ENCODE measurements around the gene ATP9B.
"Not testable (repeated sequence)": the region's sequence is repeated elsewhere in the genome, so short reads cannot be mapped to it uniquely, and the experiment has no call there.

Gene ATP9B

GRCh38 chr18:79069717-79070151 lies 540 bp downstream of the ATP9B start:
- Histone ChIP-seq H3K27ac (ENCODE audit: low read depth, low read length) (peak overlapping the region; percentile 92), H3K9me3 (ENCODE audit: control insufficient read depth in 1 of 2, low read length in 2 of 2) (no peaks in the 10 kb centered on the region), H3K27me3 (ENCODE audit: control insufficient read depth in 1 of 2, insufficient read depth in 2 of 2, low read length in 2 of 2) (no peaks in the 10 kb centered on the region), H3K4me3 (ENCODE audit: low read depth in 1 of 2, low read length in 2 of 2) (peak overlapping the region; percentile 79 to 82), H3K9ac (ENCODE audit: low read depth in 1 of 2, low read length in 2 of 2) (peak overlapping the region; percentile 82 to 87), H3K36me3 (ENCODE audit: control insufficient read depth in 1 of 2, insufficient read depth in 2 of 2, low read length in 2 of 2) (no peaks in the 10 kb centered on the region), H3K4me1 (ENCODE audit: control insufficient read depth in 1 of 2, insufficient read depth in 2 of 2, low read length in 2 of 2) (peaks cover 10 to 12% of the 10 kb centered on the region in 2 donors)

DNA sequence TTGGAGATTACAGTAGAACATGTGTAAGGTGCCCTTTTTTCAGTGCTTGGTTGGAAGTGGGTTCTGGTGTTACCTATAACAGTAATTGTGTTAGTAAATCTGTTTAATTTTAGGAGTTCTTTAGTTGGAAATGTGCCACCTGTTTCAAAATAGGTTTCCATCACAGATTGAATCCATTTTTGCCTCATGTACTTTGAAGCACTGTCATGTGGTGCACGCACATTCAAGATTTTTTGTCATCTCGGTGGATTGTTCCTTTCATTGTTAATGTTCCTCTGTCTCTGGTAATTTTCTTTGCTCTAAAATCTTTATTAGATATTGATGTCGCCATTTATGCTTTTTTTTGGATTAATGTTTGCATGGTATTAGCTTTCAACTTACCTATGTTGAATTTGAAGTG lies 1.3 kb downstream of the ATP9B start:
- no peak overlapping the region for H3K27ac ChIP-seq (ENCODE audit: low read depth, low read length)

DNA sequence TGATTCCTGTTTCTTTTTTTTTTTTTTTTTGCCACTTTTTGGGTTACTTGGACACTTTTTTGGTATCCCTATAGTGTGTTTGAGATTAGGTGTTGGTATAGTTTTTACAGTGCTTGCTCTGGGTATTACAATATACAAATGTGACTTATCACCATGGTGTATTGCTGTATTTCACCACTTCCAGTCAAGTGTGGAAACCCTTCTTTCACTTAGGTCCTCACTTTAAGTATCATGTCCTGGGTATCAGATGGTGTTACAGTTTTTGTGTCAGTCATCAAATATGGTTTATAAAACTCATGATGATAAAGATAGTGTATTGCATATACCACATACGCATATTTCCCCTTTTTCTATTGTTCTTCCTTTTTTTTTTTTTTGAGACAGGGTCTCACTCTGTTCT lies 1.8 kb downstream of the ATP9B start:
- peaks cover 10 to 12% of the 10 kb centered on the region in 2 donors for H3K4me1 ChIP-seq (ENCODE audit: control insufficient read depth in 1 of 2, insufficient read depth in 2 of 2, low read length in 2 of 2)
- H3K36me3 ChIP-seq (ENCODE audit: control insufficient read depth in 1 of 2, insufficient read depth in 2 of 2, low read length in 2 of 2): no peaks in the 10 kb centered on the region
- no peak overlapping the region for H3K9ac ChIP-seq (ENCODE audit: low read depth in 1 of 2, low read length in 2 of 2)
- no peaks in the 10 kb centered on the region for H3K9me3 ChIP-seq (ENCODE audit: control insufficient read depth in 1 of 2, low read length in 2 of 2)
- H3K4me3 ChIP-seq (ENCODE audit: low read depth in 1 of 2, low read length in 2 of 2): no peak overlapping the region
- H3K27ac ChIP-seq (ENCODE audit: low read depth, low read length): no peak overlapping the region
- H3K27me3 ChIP-seq (ENCODE audit: control insufficient read depth in 1 of 2, insufficient read depth in 2 of 2, low read length in 2 of 2): no peaks in the 10 kb centered on the region

More for the DNA sequence above, 1.3 kb downstream of the ATP9B start:
- Histone ChIP-seq H3K4me1 (ENCODE audit: control insufficient read depth in 1 of 2, insufficient read depth in 2 of 2, low read length in 2 of 2) (peaks cover 10 to 12% of the 10 kb centered on the region in 2 donors), H3K9ac (ENCODE audit: low read depth in 1 of 2, low read length in 2 of 2) (peak overlapping the region in 1 of 2 donors; percentile 82), H3K27me3 (ENCODE audit: control insufficient read depth in 1 of 2, insufficient read depth in 2 of 2, low read length in 2 of 2) (no peaks in the 10 kb centered on the region), H3K36me3 (ENCODE audit: control insufficient read depth in 1 of 2, insufficient read depth in 2 of 2, low read length in 2 of 2) (no peaks in the 10 kb centered on the region), H3K4me3 (ENCODE audit: low read depth in 1 of 2, low read length in 2 of 2) (peak overlapping the region; percentile 79 to 82), H3K9me3 (ENCODE audit: control insufficient read depth in 1 of 2, low read length in 2 of 2) (no peaks in the 10 kb centered on the region)

DNA sequence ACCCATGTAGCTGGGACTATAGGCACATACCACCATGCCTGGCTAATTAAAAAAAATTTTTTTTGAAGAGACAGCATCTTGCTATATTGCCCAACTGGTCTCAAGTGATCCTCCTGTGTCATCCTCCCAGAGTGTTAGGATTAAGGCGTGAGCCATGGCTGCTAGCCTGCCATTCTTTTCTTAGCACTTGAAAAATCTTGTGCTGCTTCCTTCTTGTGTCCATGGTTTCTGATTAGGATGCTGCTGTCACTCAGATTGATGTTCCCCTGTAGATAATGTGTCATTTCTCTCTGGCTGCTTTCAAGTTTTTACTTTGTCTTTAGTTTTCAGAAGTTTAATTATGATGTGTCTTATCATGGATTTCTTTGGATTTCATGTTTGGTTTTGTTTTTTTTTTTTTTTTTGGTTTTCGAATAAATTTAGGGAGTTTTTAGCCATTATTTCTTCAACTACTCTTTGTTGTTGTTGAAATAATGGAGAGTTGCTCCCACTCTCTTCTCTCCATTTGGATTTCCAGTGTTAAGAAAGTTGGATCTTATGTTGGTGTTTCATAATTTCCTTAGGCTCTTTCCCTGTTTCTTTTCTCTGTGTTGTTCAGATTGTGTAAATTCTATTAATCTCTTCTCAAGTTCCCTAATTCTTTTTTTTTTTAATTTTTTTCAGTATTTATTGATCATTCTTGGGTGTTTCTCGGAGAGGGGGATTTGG lies 2.5 kb downstream of the ATP9B start:
- H3K4me1 ChIP-seq (ENCODE audit: control insufficient read depth in 1 of 2, insufficient read depth in 2 of 2, low read length in 2 of 2): peaks cover 10 to 12% of the 10 kb centered on the region in 2 donors
- no peaks in the 10 kb centered on the region for H3K9me3 ChIP-seq (ENCODE audit: control insufficient read depth in 1 of 2, low read length in 2 of 2)
- H3K36me3 ChIP-seq (ENCODE audit: control insufficient read depth in 1 of 2, insufficient read depth in 2 of 2, low read length in 2 of 2): no peaks in the 10 kb centered on the region
- no peaks in the 10 kb centered on the region for H3K27me3 ChIP-seq (ENCODE audit: control insufficient read depth in 1 of 2, insufficient read depth in 2 of 2, low read length in 2 of 2)
- H3K4me3 ChIP-seq (ENCODE audit: low read depth in 1 of 2, low read length in 2 of 2): no peak overlapping the region
- no peak overlapping the region for H3K27ac ChIP-seq (ENCODE audit: low read depth, low read length)
- no peak overlapping the region for H3K9ac ChIP-seq (ENCODE audit: low read depth in 1 of 2, low read length in 2 of 2)

- not testable (repeated sequence) for H3K4me3 ChIP-seq (ENCODE audit: low read depth in 1 of 2, low read length in 2 of 2); H3K9me3 ChIP-seq (ENCODE audit: control insufficient read depth in 1 of 2, low read length in 2 of 2); H3K27me3 ChIP-seq (ENCODE audit: control insufficient read depth in 1 of 2, insufficient read depth in 2 of 2, low read length in 2 of 2); H3K9ac ChIP-seq (ENCODE audit: low read depth in 1 of 2, low read length in 2 of 2); H3K36me3 ChIP-seq (ENCODE audit: control insufficient read depth in 1 of 2, insufficient read depth in 2 of 2, low read length in 2 of 2); H3K27ac ChIP-seq (ENCODE audit: low read depth, low read length)
- peaks cover 10 to 12% of the 10 kb centered on the region in 2 donors for H3K4me1 ChIP-seq (ENCODE audit: control insufficient read depth in 1 of 2, insufficient read depth in 2 of 2, low read length in 2 of 2)
Measured at GRCh38 chr18:79072655-79073054, 3.5 kb downstream of the ATP9B start.

DNA sequence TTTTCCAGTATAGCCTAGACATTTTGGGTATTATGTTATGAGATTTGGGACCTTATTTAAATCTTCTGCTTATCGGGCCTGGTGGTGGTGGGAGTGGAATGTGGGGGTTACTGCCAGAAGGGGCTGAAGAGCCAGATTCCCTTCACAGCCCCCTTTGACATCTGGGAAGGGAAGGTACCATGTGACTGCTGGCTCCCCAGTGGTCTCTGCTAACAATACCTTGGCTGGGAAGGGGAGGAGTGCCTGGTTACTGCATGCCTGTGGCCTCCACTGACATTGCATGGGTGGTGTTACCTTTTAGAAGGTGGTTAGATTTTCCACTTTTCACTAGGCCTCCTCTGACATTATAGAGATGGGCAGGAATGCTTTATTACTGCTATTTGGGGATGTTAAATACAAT lies 8.0 kb downstream of the ATP9B start:
- peaks cover 0 to 9% of the 10 kb centered on the region in 2 donors for H3K36me3 ChIP-seq (ENCODE audit: control insufficient read depth in 1 of 2, insufficient read depth in 2 of 2, low read length in 2 of 2)
- no peaks in the 10 kb centered on the region for H3K27me3 ChIP-seq (ENCODE audit: control insufficient read depth in 1 of 2, insufficient read depth in 2 of 2, low read length in 2 of 2)
- H3K27ac ChIP-seq (ENCODE audit: low read depth, low read length): no peak overlapping the region
- H3K9ac ChIP-seq (ENCODE audit: low read depth in 1 of 2, low read length in 2 of 2): no peak overlapping the region
- H3K4me3 ChIP-seq (ENCODE audit: low read depth in 1 of 2, low read length in 2 of 2): no peak overlapping the region
- no peaks in the 10 kb centered on the region for H3K9me3 ChIP-seq (ENCODE audit: control insufficient read depth in 1 of 2, low read length in 2 of 2)
- H3K4me1 ChIP-seq (ENCODE audit: control insufficient read depth in 1 of 2, insufficient read depth in 2 of 2, low read length in 2 of 2): no peaks in the 10 kb centered on the region

GRCh38 chr18:79078791-79079190 lies 9.6 kb downstream of the ATP9B start:
- H3K9me3 ChIP-seq (ENCODE audit: control insufficient read depth in 1 of 2, low read length in 2 of 2); H3K27ac ChIP-seq (ENCODE audit: low read depth, low read length); H3K27me3 ChIP-seq (ENCODE audit: control insufficient read depth in 1 of 2, insufficient read depth in 2 of 2, low read length in 2 of 2); H3K4me1 ChIP-seq (ENCODE audit: control insufficient read depth in 1 of 2, insufficient read depth in 2 of 2, low read length in 2 of 2); H3K9ac ChIP-seq (ENCODE audit: low read depth in 1 of 2, low read length in 2 of 2); H3K4me3 ChIP-seq (ENCODE audit: low read depth in 1 of 2, low read length in 2 of 2): not testable (repeated sequence)
- H3K36me3 ChIP-seq (ENCODE audit: control insufficient read depth in 1 of 2, insufficient read depth in 2 of 2, low read length in 2 of 2): peaks cover 0 to 16% of the 10 kb centered on the region in 2 donors

GRCh38 chr18:79092874-79093273 lies 23.7 kb downstream of the ATP9B start:
- peaks cover 0 to 5% of the 10 kb centered on the region in 2 donors for H3K9me3 ChIP-seq (ENCODE audit: control insufficient read depth in 1 of 2, low read length in 2 of 2)
- H3K36me3 ChIP-seq (ENCODE audit: control insufficient read depth in 1 of 2, insufficient read depth in 2 of 2, low read length in 2 of 2): no peaks in the 10 kb centered on the region
- H3K4me1 ChIP-seq (ENCODE audit: control insufficient read depth in 1 of 2, insufficient read depth in 2 of 2, low read length in 2 of 2): no peaks in the 10 kb centered on the region
- H3K4me3 ChIP-seq (ENCODE audit: low read depth in 1 of 2, low read length in 2 of 2): no peak overlapping the region
- no peak overlapping the region for H3K27ac ChIP-seq (ENCODE audit: low read depth, low read length)
- H3K27me3 ChIP-seq (ENCODE audit: control insufficient read depth in 1 of 2, insufficient read depth in 2 of 2, low read length in 2 of 2): no peaks in the 10 kb centered on the region
- no peak overlapping the region for H3K9ac ChIP-seq (ENCODE audit: low read depth in 1 of 2, low read length in 2 of 2)

DNA sequence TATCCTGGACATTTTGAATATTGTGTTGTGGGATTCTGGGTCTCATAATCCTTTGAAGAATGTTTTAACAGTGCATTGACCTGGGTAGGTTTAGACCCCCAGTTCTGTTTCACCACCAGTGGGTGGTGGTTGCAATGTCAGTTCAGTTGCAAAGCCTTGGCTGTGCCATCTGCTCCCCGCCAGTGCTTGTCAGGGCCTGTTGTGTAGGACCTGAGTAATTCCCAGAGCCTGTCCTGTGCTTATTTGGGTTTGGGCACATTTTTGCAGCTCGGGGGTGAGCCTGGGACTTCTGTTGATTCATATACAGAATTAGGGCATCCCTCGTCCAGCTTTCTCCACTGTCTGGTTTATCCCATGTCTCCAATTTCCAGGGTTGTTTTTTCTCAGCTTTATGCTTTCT lies 24.8 kb downstream of the ATP9B start:
- Histone ChIP-seq H3K36me3 (ENCODE audit: control insufficient read depth in 1 of 2, insufficient read depth in 2 of 2, low read length in 2 of 2) (peaks cover 0 to 5% of the 10 kb centered on the region in 2 donors), H3K9ac (ENCODE audit: low read depth in 1 of 2, low read length in 2 of 2) (no peak overlapping the region), H3K27ac (ENCODE audit: low read depth, low read length) (no peak overlapping the region), H3K4me3 (ENCODE audit: low read depth in 1 of 2, low read length in 2 of 2) (no peak overlapping the region), H3K9me3 (ENCODE audit: control insufficient read depth in 1 of 2, low read length in 2 of 2) (peaks cover 0 to 5% of the 10 kb centered on the region in 2 donors), H3K27me3 (ENCODE audit: control insufficient read depth in 1 of 2, insufficient read depth in 2 of 2, low read length in 2 of 2) (no peaks in the 10 kb centered on the region), H3K4me1 (ENCODE audit: control insufficient read depth in 1 of 2, insufficient read depth in 2 of 2, low read length in 2 of 2) (no peaks in the 10 kb centered on the region)

- no peaks in the 10 kb centered on the region for H3K27me3 ChIP-seq (ENCODE audit: control insufficient read depth in 1 of 2, insufficient read depth in 2 of 2, low read length in 2 of 2)
- no peak overlapping the region for H3K27ac ChIP-seq (ENCODE audit: low read depth, low read length)
- H3K4me3 ChIP-seq (ENCODE audit: low read depth in 1 of 2, low read length in 2 of 2): no peak overlapping the region
- H3K9me3 ChIP-seq (ENCODE audit: control insufficient read depth in 1 of 2, low read length in 2 of 2): peaks cover 0 to 5% of the 10 kb centered on the region in 2 donors
- no peaks in the 10 kb centered on the region for H3K4me1 ChIP-seq (ENCODE audit: control insufficient read depth in 1 of 2, insufficient read depth in 2 of 2, low read length in 2 of 2)
- H3K9ac ChIP-seq (ENCODE audit: low read depth in 1 of 2, low read length in 2 of 2): no peak overlapping the region
- peaks cover 0 to 5% of the 10 kb centered on the region in 2 donors for H3K36me3 ChIP-seq (ENCODE audit: control insufficient read depth in 1 of 2, insufficient read depth in 2 of 2, low read length in 2 of 2)
Measured at GRCh38 chr18:79095216-79095615, 26.0 kb downstream of the ATP9B start.
